GM12873 (cell line): ENCODE results near the gene SMPDL3A.

Source experiments
- TF ChIP-seq, protein P1 (sequence below): IDR thresholded peaks from 2 replicates; pipeline ENCODE4 v1.5.1; 2012; ENCODE audit warnings: low read depth, mild to moderate bottlenecking, moderate library complexity, low read length, control low read depth; ENCODE audit not compliant: insufficient read depth; ENCODE audit errors: missing control alignments

Gene SMPDL3A

DNA sequence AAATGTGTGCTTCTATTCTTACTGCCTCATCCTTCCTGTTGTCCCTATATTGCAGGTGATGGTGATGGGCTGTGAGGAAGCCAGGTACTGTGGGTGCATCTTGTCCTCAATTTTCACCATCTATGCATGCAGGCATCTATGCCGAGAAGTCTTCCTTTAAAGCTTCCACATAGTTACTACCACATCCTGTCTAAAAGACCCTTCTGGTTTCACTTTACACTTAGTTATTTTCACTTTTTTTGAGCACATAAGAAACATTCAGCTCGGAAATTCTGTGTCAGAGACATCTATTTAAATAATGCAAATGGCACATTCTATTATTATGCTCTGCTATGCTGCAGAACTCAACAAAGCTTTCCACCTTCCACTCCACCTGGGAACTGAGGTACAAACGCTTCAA is 37.7 kb upstream of the SMPDL3A start:
- TF ChIP-seq, protein P1, sequence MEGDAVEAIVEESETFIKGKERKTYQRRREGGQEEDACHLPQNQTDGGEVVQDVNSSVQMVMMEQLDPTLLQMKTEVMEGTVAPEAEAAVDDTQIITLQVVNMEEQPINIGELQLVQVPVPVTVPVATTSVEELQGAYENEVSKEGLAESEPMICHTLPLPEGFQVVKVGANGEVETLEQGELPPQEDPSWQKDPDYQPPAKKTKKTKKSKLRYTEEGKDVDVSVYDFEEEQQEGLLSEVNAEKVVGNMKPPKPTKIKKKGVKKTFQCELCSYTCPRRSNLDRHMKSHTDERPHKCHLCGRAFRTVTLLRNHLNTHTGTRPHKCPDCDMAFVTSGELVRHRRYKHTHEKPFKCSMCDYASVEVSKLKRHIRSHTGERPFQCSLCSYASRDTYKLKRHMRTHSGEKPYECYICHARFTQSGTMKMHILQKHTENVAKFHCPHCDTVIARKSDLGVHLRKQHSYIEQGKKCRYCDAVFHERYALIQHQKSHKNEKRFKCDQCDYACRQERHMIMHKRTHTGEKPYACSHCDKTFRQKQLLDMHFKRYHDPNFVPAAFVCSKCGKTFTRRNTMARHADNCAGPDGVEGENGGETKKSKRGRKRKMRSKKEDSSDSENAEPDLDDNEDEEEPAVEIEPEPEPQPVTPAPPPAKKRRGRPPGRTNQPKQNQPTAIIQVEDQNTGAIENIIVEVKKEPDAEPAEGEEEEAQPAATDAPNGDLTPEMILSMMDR = no peak

DNA sequence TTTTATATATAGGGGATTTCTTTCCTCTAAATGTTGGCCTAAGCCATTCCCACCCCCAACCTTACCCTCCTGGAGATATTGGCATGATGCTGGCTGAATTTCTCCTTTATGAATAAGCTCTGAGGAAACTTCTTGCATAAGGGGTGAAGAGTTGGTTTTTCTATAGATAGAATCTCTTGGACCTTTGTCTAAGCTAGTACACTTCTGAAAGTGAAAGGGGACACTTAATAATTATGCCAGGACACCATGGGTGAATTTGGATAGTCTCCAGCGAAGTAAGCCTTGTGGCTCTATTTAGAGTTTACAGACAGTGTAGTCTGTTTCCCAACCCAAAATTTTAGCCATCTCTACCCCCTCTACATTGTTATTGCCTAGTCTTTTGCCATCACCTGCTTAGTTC is 36.6 kb upstream of the SMPDL3A start:
- TF ChIP-seq, protein P1 = no peak

DNA sequence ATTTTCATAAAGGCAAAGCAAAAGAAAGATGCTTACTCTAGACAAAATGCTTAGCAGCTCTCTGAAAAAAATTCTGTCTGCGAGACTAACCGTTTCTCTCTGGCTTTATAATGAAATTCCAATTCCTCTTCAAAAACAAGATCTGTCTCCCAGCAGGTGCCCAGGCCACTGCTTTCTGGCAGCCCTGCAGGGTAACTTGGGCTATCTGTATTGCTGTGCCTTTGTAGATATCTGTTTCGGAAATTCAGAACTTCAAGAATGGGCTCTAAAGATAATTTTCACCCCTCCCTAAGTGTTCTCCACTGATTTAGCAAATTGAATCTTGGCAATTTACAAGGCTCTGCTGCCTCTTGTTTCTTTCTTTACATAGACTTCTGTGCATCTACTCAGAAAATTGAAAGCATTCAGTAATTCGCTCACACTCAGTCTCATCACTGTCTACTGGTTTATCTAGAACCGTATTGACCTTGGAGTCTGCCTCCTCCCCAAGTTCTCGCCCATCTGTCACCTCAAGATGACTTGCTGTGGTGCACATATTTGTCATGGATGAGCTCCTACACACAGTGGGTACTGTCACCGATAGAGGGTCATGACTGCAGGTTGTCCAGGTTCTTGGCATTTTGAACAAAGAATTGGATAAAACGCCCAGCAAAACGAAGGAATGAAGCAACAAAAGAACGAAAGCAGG is 35.9 kb upstream of the SMPDL3A start:
- TF ChIP-seq, protein P1 = no peak

DNA sequence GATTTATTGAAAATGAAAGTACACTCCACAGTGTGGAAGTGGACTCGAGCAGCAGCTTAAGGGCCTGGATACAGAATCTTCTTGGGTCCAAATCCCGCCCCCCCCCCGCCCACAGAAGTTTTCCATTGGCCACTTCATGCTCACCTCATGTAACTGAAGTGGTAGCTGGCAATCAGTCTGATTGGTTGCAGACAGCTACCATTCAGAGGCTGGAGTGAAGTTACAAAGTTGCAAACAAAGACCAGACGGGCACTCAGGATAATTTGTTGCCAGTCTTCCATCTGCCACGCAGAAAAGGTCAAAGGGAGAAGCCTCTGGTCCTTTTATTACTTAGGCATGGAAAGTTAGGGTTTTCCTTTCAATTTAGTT is 35.4 kb upstream of the SMPDL3A start:
- TF ChIP-seq, protein P1 = no peak

DNA sequence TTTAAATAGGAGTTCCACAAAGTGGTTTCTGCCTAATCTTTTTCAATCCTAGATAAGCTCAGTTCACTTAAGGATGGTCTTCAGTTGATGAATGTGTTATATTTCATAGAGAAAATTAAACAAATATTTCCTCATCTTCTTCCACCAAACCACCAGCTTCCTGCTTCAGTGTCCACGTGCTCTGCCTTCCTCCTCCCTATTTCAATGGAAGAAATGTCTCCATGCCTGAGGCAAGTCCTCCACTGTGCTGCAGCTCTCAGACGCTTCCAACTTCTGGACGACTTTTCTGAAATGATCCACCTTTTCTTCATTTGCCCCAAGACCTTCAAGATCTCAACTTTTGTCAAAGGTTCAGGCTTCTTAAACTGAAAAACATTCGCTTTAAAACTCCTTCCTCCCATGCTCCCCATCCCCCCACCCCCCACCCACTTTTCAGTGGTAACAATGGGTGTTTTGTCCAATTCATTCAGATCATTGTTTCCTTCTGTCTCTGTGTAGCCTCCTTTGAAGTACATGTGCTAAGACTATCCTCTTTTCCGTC is 34.8 kb upstream of the SMPDL3A start:
- TF ChIP-seq, protein P1 = no peak

DNA sequence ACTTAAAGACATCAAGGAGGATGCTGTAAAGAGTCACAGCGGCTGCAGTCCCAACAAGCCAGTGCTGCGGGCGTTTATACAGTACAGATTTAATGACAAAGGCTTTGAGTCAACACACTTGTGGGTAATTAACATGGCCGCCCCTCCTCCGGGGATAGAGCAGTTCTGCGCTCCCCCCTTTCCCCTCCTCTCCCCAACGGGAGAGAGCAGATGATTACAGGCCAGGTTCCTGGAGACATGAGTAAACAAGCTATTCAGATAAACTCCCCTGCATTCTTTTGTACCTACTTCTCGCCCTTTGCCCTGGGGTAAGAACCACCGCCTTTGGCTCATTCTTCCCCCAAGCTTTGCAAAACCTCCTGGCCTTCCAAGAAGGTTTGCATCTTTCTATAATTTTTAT is 33.2 kb upstream of the SMPDL3A start:
- TF ChIP-seq, protein P1 = no peak

DNA sequence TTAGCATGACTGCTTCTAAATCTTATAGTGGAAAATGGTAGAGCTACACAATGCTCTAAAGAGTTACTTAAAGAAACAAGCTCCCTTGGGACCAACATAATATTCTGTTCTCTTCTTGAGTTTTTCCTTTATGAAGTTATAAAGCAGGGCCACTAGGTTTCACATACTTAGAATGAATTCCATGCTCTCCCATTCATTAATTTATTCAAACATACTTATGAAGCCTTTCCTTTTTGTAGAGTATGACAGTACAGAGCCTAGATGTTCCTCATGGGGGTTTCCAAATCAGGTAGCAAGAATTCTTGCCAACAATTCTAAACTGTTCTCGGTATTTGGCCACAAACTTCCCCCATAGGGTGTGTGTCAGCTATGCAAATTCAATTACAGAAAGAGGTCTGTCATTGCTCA is 30.1 kb upstream of the SMPDL3A start:
- TF ChIP-seq, protein P1 = no peak
